Duodenal mucosa (tissue), 2 donors: ENCODE data around the gene WWOX.

Experiments used
- H3K27ac ChIP-seq: one replicate; pipeline ENCODE4 v1.7.0; 2013; ENCODE audit warnings: low read depth, low read length
- H3K27me3 ChIP-seq, 2 donors: one replicate each; pipeline ENCODE4 v1.7.0; 2013; ENCODE audit warnings: low read length in 2 of 2, control low read depth in 1 of 2; ENCODE audit not compliant: insufficient read depth in 2 of 2, control insufficient read depth in 1 of 2
- H3K36me3 ChIP-seq, 2 donors: one replicate each; pipeline ENCODE4 v1.7.0; 2013; ENCODE audit warnings: low read length in 2 of 2, control low read depth in 1 of 2; ENCODE audit not compliant: insufficient read depth in 2 of 2, control insufficient read depth in 1 of 2
- H3K4me1 ChIP-seq, 2 donors: one replicate each; pipeline ENCODE4 v1.7.0; 2013; ENCODE audit warnings: low read length in 2 of 2, control low read depth in 1 of 2; ENCODE audit not compliant: insufficient read depth in 2 of 2, control insufficient read depth in 1 of 2
- H3K4me3 ChIP-seq, 2 donors: one replicate each; pipeline ENCODE4 v1.7.0; 2013; ENCODE audit warnings: low read length in 2 of 2, low read depth in 1 of 2
- H3K9ac ChIP-seq, 2 donors: one replicate each; pipeline ENCODE4 v1.7.0; 2013; ENCODE audit warnings: low read length in 2 of 2, low read depth in 1 of 2
- H3K9me3 ChIP-seq, 2 donors: one replicate each; pipeline ENCODE4 v1.7.0; 2013; ENCODE audit warnings: low read length in 2 of 2, control low read depth in 1 of 2; ENCODE audit not compliant: control insufficient read depth in 1 of 2

Gene WWOX

DNA sequence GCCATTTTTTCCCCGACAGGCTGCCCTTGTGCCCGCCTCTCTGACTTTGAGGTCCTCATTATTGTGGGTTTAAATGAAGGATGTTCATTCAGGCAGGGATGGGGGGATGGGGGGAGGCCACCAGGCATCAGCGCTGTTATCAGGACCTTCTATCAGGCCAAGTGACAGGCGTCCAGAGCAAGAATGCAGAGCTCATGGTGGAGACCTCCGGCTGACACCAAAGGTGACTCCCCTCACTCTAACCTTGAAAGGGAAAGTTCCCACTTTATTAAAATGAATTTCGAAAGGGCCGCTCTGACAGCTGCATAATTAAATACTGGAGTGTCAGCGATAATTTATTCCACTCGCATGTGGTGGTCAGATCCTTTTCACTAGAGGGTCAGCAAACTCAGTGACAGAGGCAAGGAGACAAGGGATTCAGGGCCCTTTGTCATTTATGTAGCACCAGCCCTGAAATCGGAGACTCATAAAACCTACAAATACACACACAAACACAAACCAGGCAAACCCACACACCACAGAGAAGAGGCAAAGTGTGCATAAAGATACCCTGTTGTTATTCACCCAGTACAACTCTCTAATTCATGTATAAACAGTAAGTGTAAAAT lies 1065.0 kb downstream of the WWOX start:
- no peaks in the 10 kb centered on the region for H3K36me3 ChIP-seq
- peaks cover 0 to 3% of the 10 kb centered on the region in 2 donors for H3K9me3 ChIP-seq
- no peak overlapping the region for H3K27ac ChIP-seq
- peak overlapping the region; percentile 31 to 58 for H3K4me3 ChIP-seq
- H3K27me3 ChIP-seq: no peaks in the 10 kb centered on the region
- H3K9ac ChIP-seq: peak overlapping the region; percentile 5 to 20
- H3K4me1 ChIP-seq: peaks cover 12 to 19% of the 10 kb centered on the region in 2 donors

DNA sequence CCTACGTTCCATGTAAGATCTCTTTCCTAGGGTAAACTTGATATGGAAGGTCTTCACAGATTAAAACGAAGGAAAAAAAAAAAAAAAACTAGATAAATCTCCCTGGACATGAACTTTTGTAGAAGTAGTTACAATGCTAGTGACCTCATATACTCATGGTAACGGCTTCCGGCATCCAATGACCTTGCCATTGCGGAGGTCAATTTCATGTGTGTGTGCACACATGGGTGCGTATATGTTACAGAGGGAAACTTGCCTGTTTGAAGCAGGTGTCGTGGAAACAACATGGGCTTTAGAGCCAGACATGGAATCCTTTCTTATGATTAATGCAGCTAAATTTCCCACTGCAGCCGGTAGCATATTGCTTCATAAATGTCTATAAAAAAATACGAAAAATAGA lies 1065.6 kb downstream of the WWOX start:
- Histone ChIP-seq H3K27ac (no peak overlapping the region), H3K4me3 (no peak overlapping the region), H3K9ac (no peak overlapping the region), H3K9me3 (peaks cover 0 to 3% of the 10 kb centered on the region in 2 donors), H3K4me1 (peaks cover 14 to 19% of the 10 kb centered on the region in 2 donors), H3K36me3 (no peaks in the 10 kb centered on the region), H3K27me3 (no peaks in the 10 kb centered on the region)

DNA sequence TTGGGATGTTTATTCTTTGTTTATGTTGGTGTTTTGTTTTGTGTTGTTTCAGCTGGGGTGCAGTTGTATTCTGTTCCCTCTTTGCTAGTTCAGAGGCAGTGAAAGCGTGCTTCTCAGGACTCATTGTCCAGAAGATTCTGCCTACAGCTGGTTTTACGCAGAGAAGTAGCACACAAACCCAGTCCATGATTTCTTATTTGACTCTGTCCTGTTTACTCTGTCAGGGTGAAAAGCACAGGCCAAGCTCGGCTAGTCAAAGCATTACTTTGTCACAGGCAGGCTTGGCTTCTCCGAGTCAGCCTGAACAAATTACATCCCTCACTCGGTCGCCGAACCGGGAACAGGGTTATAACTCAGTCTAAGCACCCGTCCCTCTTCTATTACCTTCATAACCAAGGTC lies 1066.1 kb downstream of the WWOX start:
- Histone ChIP-seq H3K36me3 (no peaks in the 10 kb centered on the region), H3K9ac (no peak overlapping the region), H3K4me1 (peaks cover 14 to 19% of the 10 kb centered on the region in 2 donors), H3K9me3 (peaks cover 0 to 3% of the 10 kb centered on the region in 2 donors), H3K27me3 (no peaks in the 10 kb centered on the region), H3K27ac (no peak overlapping the region), H3K4me3 (no peak overlapping the region)

DNA sequence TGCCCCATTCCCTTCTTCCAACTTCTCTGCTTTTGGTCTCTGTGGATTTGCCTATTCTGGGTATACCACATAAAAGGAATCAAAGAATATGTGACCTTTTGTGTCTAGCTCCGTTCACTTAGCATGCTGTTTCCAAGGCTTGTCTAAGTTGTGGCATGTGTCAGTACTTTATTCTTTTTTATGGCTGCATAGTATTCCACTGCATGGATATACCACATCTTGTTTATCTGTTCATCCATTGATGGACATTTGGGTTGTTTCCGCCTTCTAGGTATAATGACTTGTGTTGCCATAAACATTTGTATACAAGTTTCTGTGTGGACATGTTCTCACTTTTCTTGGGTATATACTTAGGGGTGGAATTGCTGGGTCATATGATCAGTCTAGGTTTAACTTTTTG lies 1068.4 kb downstream of the WWOX start:
- no peak overlapping the region for H3K4me3 ChIP-seq
- H3K36me3 ChIP-seq: no peaks in the 10 kb centered on the region
- no peak overlapping the region for H3K27ac ChIP-seq
- peaks cover 11 to 15% of the 10 kb centered on the region in 2 donors for H3K4me1 ChIP-seq
- peaks cover 0 to 3% of the 10 kb centered on the region in 2 donors for H3K9me3 ChIP-seq
- H3K27me3 ChIP-seq: no peaks in the 10 kb centered on the region
- no peak overlapping the region for H3K9ac ChIP-seq

DNA sequence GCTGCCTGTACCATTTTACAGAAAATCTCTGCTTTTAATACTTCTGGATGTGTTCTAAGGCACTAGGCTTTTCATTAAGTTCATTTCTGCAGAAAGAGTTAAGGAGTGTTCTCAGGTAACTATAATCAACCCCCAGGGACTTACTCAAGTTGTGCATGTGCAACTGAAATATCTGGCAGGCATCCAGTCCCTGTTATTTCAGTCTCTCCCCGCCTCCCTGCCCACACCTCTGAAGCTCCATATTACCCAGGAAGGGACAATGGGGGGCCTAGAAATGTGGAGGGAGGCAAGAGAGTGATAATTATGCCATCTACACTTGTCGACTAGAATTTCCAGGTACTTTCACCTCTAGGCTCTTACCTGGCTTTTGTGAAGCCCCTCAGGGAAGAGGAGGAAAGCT lies 1068.9 kb downstream of the WWOX start:
- Histone ChIP-seq H3K9me3 (peaks cover 0 to 3% of the 10 kb centered on the region in 2 donors), H3K4me1 (peaks cover 7 to 11% of the 10 kb centered on the region in 2 donors), H3K4me3 (no peak overlapping the region), H3K27me3 (no peaks in the 10 kb centered on the region), H3K36me3 (no peaks in the 10 kb centered on the region), H3K27ac (no peak overlapping the region), H3K9ac (no peak overlapping the region)

DNA sequence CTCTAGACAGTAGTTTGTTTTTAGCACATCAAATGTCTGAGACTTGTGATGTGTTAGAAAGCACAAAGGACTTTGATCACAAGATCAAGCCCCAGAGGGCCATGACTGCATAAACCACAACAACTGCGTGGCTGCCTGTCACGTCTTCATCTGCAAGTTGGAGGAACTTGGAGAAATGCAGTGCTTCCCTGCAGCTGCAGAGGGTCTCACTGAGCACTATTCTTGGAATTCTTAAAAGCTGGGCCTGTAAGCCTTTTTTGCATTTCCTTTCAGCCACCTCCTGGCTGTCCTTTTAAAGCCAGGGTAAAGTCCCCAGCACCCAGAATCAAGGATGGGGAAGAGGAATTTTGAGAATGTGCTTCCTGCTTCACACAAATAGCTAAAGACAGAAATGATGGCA lies 1069.8 kb downstream of the WWOX start:
- no peaks in the 10 kb centered on the region for H3K36me3 ChIP-seq
- peaks cover 4 to 8% of the 10 kb centered on the region in 2 donors for H3K4me1 ChIP-seq
- H3K9ac ChIP-seq: no peak overlapping the region
- H3K27ac ChIP-seq: no peak overlapping the region
- no peak overlapping the region for H3K4me3 ChIP-seq
- H3K27me3 ChIP-seq: no peaks in the 10 kb centered on the region
- peaks cover 0 to 3% of the 10 kb centered on the region in 2 donors for H3K9me3 ChIP-seq

DNA sequence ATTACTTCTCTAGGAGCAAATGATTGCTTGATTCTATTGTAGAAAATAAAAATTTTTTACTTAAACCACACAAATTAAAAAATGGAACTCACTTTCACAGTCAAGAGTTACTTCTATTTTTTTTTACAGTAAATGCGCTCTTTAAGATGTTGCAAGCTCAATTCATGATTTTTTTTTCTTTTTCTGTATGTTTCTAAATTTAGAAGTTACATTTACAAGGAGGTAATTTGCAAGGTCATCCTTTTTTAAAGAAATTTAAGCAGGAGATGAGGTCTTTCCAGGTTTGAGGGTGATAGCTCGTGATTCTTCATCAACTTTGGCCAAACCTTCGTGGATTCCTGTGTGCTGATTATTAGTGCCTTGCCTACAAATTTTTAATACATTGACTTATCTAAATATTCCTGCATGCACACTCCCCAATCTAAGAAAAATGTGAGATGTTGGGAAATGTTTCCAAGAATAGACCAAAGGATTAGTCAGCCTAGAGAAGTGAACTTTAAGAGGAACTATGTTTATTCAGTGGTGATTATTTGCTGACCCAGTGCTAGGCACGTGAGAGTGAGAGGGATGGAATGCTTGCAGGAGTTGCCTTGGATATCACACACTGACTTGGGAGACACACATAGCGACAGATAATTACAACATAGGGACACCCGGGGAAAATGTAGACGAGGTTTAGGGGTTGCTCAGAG lies 1071.2 kb downstream of the WWOX start:
- H3K36me3 ChIP-seq: no peaks in the 10 kb centered on the region

DNA sequence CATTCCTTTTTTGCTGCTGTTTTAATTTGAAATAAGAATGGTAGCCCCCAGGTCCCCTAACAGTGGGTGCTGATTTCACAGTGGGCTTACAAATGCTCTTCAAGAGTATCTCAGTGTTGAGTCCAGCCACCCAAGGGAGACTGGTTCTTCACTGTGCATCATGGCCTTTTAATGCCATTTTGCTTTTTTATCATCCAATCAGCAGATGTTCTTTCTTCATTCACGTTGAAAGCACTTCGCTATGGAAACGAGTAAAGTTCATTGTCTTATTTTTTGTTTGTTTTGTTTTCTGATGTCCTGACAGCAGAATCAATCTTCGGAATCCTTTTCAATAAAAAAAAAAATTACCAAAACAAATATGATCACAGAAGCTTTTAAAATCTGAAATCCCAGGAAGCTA lies 1072.0 kb downstream of the WWOX start:
- no peaks in the 10 kb centered on the region for H3K27me3 ChIP-seq
- H3K36me3 ChIP-seq: no peaks in the 10 kb centered on the region
- no peak overlapping the region for H3K9ac ChIP-seq
- H3K4me1 ChIP-seq: peaks cover 4% of the 10 kb centered on the region in 2 donors
- H3K9me3 ChIP-seq: peaks cover 0 to 3% of the 10 kb centered on the region in 2 donors
- no peak overlapping the region for H3K4me3 ChIP-seq
- no peak overlapping the region for H3K27ac ChIP-seq

More for the DNA sequence above, 1071.2 kb downstream of the WWOX start:
- Histone ChIP-seq H3K9me3 (peaks cover 0 to 3% of the 10 kb centered on the region in 2 donors), H3K27me3 (no peaks in the 10 kb centered on the region), H3K4me3 (no peak overlapping the region), H3K9ac (no peak overlapping the region), H3K4me1 (peaks cover 4% of the 10 kb centered on the region in 2 donors), H3K27ac (no peak overlapping the region)

DNA sequence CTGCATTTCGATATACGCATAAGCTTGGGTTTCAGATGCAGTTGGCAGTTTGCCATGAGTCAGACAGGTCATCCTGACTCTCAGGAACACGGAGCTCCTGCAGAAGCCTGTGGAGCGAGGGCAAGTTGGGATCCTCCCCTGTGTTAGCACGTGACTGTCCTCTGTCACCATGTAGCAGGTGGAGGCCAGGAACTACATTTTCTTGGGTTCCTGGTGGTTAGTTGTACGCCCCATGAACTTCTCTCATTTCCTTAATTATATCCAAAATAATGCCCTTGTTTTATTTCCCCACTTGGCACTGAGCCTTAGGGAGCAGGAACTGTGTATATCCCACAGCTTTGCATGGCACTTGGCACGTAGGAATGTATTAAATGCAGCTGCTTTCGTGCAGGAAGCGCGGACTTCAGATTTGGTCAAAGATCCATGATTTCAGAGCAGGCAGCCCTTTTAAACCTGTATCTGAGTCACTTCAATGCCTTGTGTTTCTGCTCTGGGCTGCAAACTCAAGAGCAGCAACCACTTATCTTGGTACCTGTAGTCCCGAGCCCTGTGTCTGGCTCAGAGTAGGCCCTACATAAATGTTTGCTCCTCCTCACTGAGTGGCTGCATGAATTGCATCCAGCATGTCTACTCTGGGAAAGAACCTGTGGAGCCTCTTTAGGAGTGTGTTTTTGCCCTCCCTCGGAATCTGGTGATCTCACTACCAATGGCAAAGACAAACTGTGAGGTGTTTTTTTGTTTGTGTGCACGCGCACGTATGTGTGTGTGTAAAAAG lies 1072.7 kb downstream of the WWOX start:
- H3K27me3 ChIP-seq: no peaks in the 10 kb centered on the region
- H3K4me3 ChIP-seq: no peak overlapping the region
- H3K4me1 ChIP-seq: peaks cover 4% of the 10 kb centered on the region in 2 donors
- no peak overlapping the region for H3K9ac ChIP-seq
- H3K27ac ChIP-seq: no peak overlapping the region
- H3K9me3 ChIP-seq: peaks cover 0 to 3% of the 10 kb centered on the region in 2 donors
- no peaks in the 10 kb centered on the region for H3K36me3 ChIP-seq

DNA sequence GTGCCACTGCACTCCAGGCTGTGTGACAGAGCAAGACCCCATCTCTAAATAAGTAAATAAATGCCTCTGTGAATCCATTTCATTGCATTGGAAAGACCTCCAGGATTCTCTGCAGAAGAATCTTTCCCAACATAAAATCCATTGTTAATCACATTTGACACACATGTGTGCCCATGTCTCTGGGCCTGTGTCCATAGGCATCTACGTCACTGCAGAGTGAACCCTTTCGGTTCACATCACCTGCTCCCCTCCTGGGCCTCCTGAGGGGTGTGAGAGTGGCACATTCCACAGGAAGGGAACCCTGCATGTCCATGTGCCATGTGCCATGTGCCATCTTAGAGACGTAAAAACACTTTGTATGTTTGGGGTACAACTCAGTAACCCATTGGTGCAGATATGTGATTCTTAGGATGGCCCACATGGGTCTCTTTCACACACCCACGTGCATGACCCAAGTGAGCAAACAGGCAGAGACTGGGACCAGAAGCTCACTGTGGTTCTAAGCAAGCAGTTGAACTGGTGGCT lies 1073.6 kb downstream of the WWOX start:
- H3K4me1 ChIP-seq: peaks cover 4% of the 10 kb centered on the region in 2 donors
- H3K9me3 ChIP-seq: no peaks in the 10 kb centered on the region
- H3K27me3 ChIP-seq: no peaks in the 10 kb centered on the region
- no peak overlapping the region for H3K9ac ChIP-seq
- H3K36me3 ChIP-seq: no peaks in the 10 kb centered on the region
- no peak overlapping the region for H3K27ac ChIP-seq
- no peak overlapping the region for H3K4me3 ChIP-seq
